ENCODE results near the gene CNGA2.

The CNGA2 gene

DNA sequence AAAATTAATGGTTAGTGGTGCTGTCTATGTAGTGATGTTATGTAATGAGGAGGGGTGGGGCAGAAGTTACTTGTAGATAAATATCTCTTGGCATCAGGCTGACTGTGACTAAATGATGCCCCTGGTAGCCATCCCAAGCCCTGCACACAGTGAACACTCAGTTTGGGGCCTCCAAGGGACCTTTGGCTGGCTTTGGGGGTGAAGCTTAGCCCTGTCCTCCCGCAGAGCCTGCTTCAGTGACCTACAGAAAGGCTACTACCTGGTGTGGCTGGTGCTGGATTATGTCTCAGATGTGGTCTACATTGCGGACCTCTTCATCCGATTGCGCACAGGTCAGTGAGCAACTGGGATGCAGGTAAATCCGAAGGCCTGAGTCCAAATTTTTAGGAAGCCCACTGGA, 7.8 kb downstream of the CNGA2 start:
- DNase-seq (ENCODE audit: low spot score), result no peak
- in situ Hi-C loops (cut with MboI; ENCODE audit: low pct_unique_long_range_greater_than_20kb, low sequenced_read_pairs, unreplicated experiment), result no loop called here
- TF ChIP-seq, protein P1, sequence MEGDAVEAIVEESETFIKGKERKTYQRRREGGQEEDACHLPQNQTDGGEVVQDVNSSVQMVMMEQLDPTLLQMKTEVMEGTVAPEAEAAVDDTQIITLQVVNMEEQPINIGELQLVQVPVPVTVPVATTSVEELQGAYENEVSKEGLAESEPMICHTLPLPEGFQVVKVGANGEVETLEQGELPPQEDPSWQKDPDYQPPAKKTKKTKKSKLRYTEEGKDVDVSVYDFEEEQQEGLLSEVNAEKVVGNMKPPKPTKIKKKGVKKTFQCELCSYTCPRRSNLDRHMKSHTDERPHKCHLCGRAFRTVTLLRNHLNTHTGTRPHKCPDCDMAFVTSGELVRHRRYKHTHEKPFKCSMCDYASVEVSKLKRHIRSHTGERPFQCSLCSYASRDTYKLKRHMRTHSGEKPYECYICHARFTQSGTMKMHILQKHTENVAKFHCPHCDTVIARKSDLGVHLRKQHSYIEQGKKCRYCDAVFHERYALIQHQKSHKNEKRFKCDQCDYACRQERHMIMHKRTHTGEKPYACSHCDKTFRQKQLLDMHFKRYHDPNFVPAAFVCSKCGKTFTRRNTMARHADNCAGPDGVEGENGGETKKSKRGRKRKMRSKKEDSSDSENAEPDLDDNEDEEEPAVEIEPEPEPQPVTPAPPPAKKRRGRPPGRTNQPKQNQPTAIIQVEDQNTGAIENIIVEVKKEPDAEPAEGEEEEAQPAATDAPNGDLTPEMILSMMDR (IDR thresholded peaks at IDR 0.05; ENCODE audit: extremely low read depth, insufficient read depth, missing control alignments), result no peak

DNA sequence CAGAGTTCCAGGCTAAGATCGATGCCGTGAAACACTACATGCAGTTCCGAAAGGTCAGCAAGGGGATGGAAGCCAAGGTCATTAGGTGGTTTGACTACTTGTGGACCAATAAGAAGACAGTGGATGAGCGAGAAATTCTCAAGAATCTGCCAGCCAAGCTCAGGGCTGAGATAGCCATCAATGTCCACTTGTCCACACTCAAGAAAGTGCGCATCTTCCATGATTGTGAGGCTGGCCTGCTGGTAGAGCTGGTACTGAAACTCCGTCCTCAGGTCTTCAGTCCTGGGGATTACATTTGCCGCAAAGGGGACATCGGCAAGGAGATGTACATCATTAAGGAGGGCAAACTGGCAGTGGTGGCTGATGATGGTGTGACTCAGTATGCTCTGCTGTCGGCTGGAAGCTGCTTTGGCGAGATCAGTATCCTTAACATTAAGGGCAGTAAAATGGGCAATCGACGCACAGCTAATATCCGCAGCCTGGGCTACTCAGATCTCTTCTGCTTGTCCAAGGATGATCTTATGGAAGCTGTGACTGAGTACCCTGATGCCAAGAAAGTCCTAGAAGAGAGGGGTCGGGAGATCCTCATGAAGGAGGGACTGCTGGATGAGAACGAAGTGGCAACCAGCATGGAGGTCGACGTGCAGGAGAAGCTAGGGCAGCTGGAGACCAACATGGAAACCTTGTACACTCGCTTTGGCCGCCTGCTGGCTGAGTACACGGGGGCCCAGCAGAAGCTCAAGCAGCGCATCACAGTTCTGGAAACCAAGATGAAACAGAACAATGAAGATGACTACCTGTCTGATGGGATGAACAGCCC, 9.3 kb downstream of the CNGA2 start:
- TF ChIP-seq, protein P1 (IDR thresholded peaks at IDR 0.05; ENCODE audit: extremely low read depth, insufficient read depth, missing control alignments), result no peak
- no peak for DNase-seq (ENCODE audit: low spot score)
- in situ Hi-C loops (cut with MboI; ENCODE audit: low pct_unique_long_range_greater_than_20kb, low sequenced_read_pairs, unreplicated experiment), result no loop called here

DNA sequence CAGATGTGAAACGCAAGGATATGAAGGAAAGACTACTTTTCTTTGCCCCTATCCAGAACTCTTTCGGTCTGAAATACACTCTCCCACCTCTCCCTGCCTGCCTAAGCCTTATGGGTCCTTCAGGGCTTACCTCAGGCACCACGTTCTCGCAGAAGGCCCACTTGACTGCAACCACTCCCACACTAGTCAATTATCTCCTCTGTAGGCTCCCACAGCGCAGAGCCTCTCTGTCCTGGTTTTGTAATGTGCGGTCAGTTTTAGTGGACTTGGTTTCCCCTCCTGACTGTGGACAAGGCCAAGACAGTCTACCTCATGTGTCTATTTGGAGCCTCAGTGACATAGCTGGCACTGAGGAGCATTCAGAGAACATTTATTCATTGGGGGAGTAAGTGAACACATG, 11.1 kb downstream of the CNGA2 start:
- TF ChIP-seq, protein P1 (IDR thresholded peaks at IDR 0.05; ENCODE audit: extremely low read depth, insufficient read depth, missing control alignments), result no peak
- in situ Hi-C loops (cut with MboI; ENCODE audit: low pct_unique_long_range_greater_than_20kb, low sequenced_read_pairs, unreplicated experiment), result no loop called here
- no peak for DNase-seq (ENCODE audit: low spot score)

DNA sequence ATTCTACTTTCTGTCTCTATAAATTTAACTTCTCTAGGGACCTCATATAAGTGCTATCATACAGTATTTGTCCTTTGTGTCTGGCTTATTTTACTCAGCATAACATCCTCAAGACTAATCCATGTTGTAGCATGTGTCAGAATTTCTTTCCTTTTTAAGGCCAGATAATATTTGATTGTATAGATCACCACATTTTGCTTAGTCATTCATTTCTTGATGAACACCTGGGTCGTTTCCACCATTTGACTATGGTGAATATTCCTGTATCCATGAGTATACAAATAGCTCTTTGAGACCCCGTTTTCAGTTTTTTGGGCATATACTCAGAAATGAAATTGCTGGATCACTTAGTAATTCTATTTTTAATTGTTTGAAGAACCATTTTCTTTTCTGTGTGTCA, 12.0 kb downstream of the CNGA2 start:
- no peak for DNase-seq (ENCODE audit: low spot score)
- in situ Hi-C loops (cut with MboI; ENCODE audit: low pct_unique_long_range_greater_than_20kb, low sequenced_read_pairs, unreplicated experiment), result no loop called here
- TF ChIP-seq, protein P1 (IDR thresholded peaks at IDR 0.05; ENCODE audit: extremely low read depth, insufficient read depth, missing control alignments), result no peak

DNA sequence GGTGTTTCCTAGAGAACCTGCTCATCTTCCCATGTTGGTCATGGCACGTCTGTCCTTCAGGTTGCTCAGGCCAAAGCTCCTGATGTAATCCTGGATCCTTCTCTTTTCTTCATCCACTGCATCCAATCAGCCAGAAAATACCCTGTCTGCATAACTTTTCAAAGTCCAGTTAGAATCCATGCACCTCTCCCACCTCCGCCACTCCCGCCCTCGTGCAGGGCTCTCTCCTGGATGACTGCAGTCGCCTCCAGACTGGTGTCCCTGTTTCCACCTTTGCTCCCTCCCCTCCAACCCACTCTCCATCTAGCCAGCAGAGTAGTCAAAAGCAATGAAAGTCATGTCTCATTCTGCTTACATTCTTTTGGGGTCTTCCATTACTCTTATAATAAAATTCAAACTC, 16.0 kb downstream of the CNGA2 start:
- TF ChIP-seq, protein P1 (IDR thresholded peaks at IDR 0.05; ENCODE audit: extremely low read depth, insufficient read depth, missing control alignments), result no peak
- in situ Hi-C loops (cut with MboI; ENCODE audit: low pct_unique_long_range_greater_than_20kb, low sequenced_read_pairs, unreplicated experiment), result loop anchor here (25.0 kb wide), 2 partner anchors 887 to 1062 kb away; partner anchors contain the start of gene GABRQ
- DNase-seq (ENCODE audit: low spot score), result no peak

DNA sequence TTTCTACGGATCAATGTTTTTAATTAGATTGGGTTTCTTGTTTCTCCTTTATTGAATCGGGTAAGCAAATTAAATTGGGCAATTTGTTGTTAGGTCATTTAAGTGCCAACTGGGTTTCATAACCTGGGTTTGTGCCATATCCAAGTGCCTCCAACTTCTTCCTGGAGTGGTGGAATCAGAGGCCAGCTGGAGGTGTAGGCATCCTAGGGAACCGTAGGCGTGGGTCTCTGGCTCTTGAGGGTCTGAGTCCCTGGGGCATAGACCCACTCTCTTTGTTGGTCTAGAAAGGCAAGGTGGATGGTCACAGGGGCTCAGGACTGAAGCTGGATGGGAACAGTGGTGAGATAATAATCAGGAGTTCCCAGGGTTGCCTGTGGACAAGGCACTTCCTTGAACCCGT, 18.3 kb downstream of the CNGA2 start:
- TF ChIP-seq, protein P1 (IDR thresholded peaks at IDR 0.05; ENCODE audit: extremely low read depth, insufficient read depth, missing control alignments), result no peak
- DNase-seq (ENCODE audit: low spot score), result no peak
- in situ Hi-C loops (cut with MboI; ENCODE audit: low pct_unique_long_range_greater_than_20kb, low sequenced_read_pairs, unreplicated experiment), result loop anchor here (25.0 kb wide), 2 partner anchors 884 to 1059 kb away; partner anchors contain the start of gene GABRQ

All from GM13977 (cell line).